K562 (cell line): ENCODE data around the gene PPP1R14B. TPM values are rescaled to one million over a fixed set of nuclear protein-coding genes. Genes with fewer than 3 reads are reported as not detected.

Source experiments
- CEBPZ ChIP-seq: fragments of 150-350 bp; IDR thresholded peaks from 2 replicates; pipeline ENCODE4 v1.6.1; 2014; ENCODE audit warnings: low read depth, mild to moderate bottlenecking, low read length, borderline replicate concordance
- HDAC1 ChIP-seq, 2 experiments: fragments of 450-650 bp; IDR thresholded peaks; 2 replicates each; pipeline ENCODE4 v1.6.1; 2016 to 2017; ENCODE audit warnings: inconsistent platforms in 1 of 2, mild to moderate bottlenecking in 1 of 2, moderate library complexity in 1 of 2
- HNRNPL ChIP-seq: fragments of 200-400 bp; formaldehyde crosslinking; IDR thresholded peaks from 2 replicates; pipeline ENCODE4 v1.6.1; 2017; ENCODE audit warnings: low read depth, mild to moderate bottlenecking, low read length
- KDM1A ChIP-seq, 2 experiments: fragments of 450-650 bp; IDR thresholded peaks; 2 replicates each; pipeline ENCODE4 v1.6.1; 2016; ENCODE audit warnings: mild to moderate bottlenecking in 2 of 2
- KLF16 ChIP-seq: IDR thresholded peaks from 2 replicates; pipeline ENCODE4 v1.6.1; 2016; ENCODE audit warnings: antibody characterized with exemption
- PHF20 ChIP-seq: fragments of 450-650 bp; IDR thresholded peaks from 2 replicates; pipeline ENCODE4 v1.6.1; 2018; ENCODE audit not compliant: partially characterized antibody
- POLR2G ChIP-seq: fragments of 200-400 bp; formaldehyde crosslinking; IDR thresholded peaks from 2 replicates; pipeline ENCODE4 v1.6.1; 2017; ENCODE audit warnings: low read depth, mild to moderate bottlenecking, antibody characterized with exemption, low read length, moderate library complexity
- ZNF324 ChIP-seq: fragments of 250-450 bp; sonication (Bioruptor Pico); IDR thresholded peaks from 2 replicates; pipeline ENCODE4 v1.4.0; 2020; ENCODE audit warnings: mild to moderate bottlenecking
- polyA plus RNA-seq, 8 experiments: library from polyadenylated mRNA; depleted of rRNA in 4 of 8; stranded (reverse) in 5 of 8; unstranded in 3 of 8; fragments of >200 nt; fragmentation: Nextera tagmentation in 2 of 8; fragmentation: Illumina TruSeq in 1 of 8; extraction: Ambion mirVana in 2 of 8; extraction: Trizol in 1 of 8; gene quantifications; 2 replicates each; pipeline versions ENCODE4 v1.2.1 to v1.2.3, GENCODE V29; 2011 to 2014; ENCODE audit warnings: inconsistent platforms in 1 of 8, missing spikeins in 1 of 8
- total RNA-seq, 7 experiments: library from RNA; depleted of rRNA in 6 of 7; stranded (reverse); fragments of >200 nt in 6 of 7; fragmentation: Illumina TruSeq in 2 of 7; extraction: Trizol in 2 of 7; gene quantifications; 2 replicates each; pipeline versions ENCODE4 v1.2.1 to v1.2.3, GENCODE V29; 2011 to 2021; ENCODE audit warnings: low replicate concordance in 1 of 7

Gene PPP1R14B
- total and polyA plus RNA-seq, 9 of the 15 experiments (the other 6 are each of a cell fraction or from before 2014, with no cell fraction given) = 7.7 to 566 (median 212) TPM

GRCh38 chr11:64235437-64236161, 11.1 kb downstream of the PPP1R14B start (continued):
- TF ChIP-seq POLR2G (peak; percentile 41; the same call in 1 of the 2 replicates), HDAC1 (IDR thresholded peaks at IDR 0.05) (peak in 1 of 2 experiments; percentile 26; a peak in 1 of 4 replicates), KLF16 (no peak), KDM1A (IDR thresholded peaks at IDR 0.05) (peak in 1 of 2 experiments; percentile 91; a peak in 3 of 4 replicates), ZNF324 (no peak), PHF20 (peak; percentile 19), CEBPZ (no peak), HNRNPL (peak; percentile 78; the same call in 1 of the 2 replicates)
